ENCODE measurements around the gene FEZF1. TPM values are rescaled to one million over a fixed set of nuclear protein-coding genes. Genes with fewer than 3 reads are reported as not detected.
"Not testable (repeated sequence)": the region's sequence is repeated elsewhere in the genome, so short reads cannot be mapped to it uniquely, and the experiment has no call there.

Gene FEZF1
- total RNA-seq, 1 donor from 2014 or later, result not detected

- intact Hi-C loops (cut with micrococcal nuclease), result no loop called here
- Mint-ChIP-seq H3K9me3 (no peaks in the 10 kb centered on the region), H3K4me1 (ENCODE audit: low read depth) (no peaks in the 10 kb centered on the region), H3K4me3 (ENCODE audit: low read depth) (no peak overlapping the region), H3K27ac (no peak overlapping the region), H3K27me3 (ENCODE audit: low read depth) (no peaks in the 10 kb centered on the region), H3K36me3 (ENCODE audit: low read depth) (no peaks in the 10 kb centered on the region)
- DNase-seq (ENCODE audit: low spot score), result no peak
Observed at GRCh38 chr7:122289426-122289825, 15.1 kb downstream of the FEZF1 start.

- H3K36me3 Mint-ChIP-seq (ENCODE audit: low read depth); H3K27me3 Mint-ChIP-seq (ENCODE audit: low read depth); H3K4me1 Mint-ChIP-seq (ENCODE audit: low read depth); DNase-seq (ENCODE audit: low spot score); H3K4me3 Mint-ChIP-seq (ENCODE audit: low read depth); H3K27ac Mint-ChIP-seq; intact Hi-C loops (cut with micrococcal nuclease); H3K9me3 Mint-ChIP-seq: not testable (repeated sequence)
Observed at GRCh38 chr7:122284608-122285007, 19.9 kb downstream of the FEZF1 start.

- Mint-ChIP-seq H3K4me3 (ENCODE audit: low read depth) (no peak overlapping the region), H3K27me3 (ENCODE audit: low read depth) (no peaks in the 10 kb centered on the region), H3K27ac (no peak overlapping the region), H3K4me1 (ENCODE audit: low read depth) (no peaks in the 10 kb centered on the region), H3K9me3 (no peaks in the 10 kb centered on the region), H3K36me3 (ENCODE audit: low read depth) (no peaks in the 10 kb centered on the region)
- DNase-seq (ENCODE audit: low spot score), result no peak
- intact Hi-C loops (cut with micrococcal nuclease), result no loop called here
Observed at GRCh38 chr7:122273117-122273516, 31.4 kb downstream of the FEZF1 start.

GRCh38 chr7:122269241-122269640 lies 35.3 kb downstream of the FEZF1 start:
- Mint-ChIP-seq H3K36me3 (ENCODE audit: low read depth) (no peaks in the 10 kb centered on the region), H3K27me3 (ENCODE audit: low read depth) (no peaks in the 10 kb centered on the region), H3K4me3 (ENCODE audit: low read depth) (no peak overlapping the region), H3K27ac (no peak overlapping the region), H3K9me3 (no peaks in the 10 kb centered on the region), H3K4me1 (ENCODE audit: low read depth) (no peaks in the 10 kb centered on the region)
- intact Hi-C loops (cut with micrococcal nuclease), result no loop called here
- DNase-seq (ENCODE audit: low spot score), result no peak

- Mint-ChIP-seq H3K9me3 (no peaks in the 10 kb centered on the region), H3K4me1 (ENCODE audit: low read depth) (no peaks in the 10 kb centered on the region)
Observed at GRCh38 chr7:122268101-122268500, 36.4 kb downstream of the FEZF1 start.

GRCh38 chr7:122262246-122262645 lies 42.3 kb downstream of the FEZF1 start:
- Mint-ChIP-seq H3K9me3 (no peaks in the 10 kb centered on the region), H3K36me3 (ENCODE audit: low read depth) (no peaks in the 10 kb centered on the region), H3K4me1 (ENCODE audit: low read depth) (no peaks in the 10 kb centered on the region), H3K27me3 (ENCODE audit: low read depth) (no peaks in the 10 kb centered on the region), H3K4me3 (ENCODE audit: low read depth) (no peak overlapping the region), H3K27ac (no peak overlapping the region)
- DNase-seq (ENCODE audit: low spot score), result no peak
- intact Hi-C loops (cut with micrococcal nuclease), result no loop called here

More at GRCh38 chr7:122268101-122268500, 36.4 kb downstream of the FEZF1 start:
- Mint-ChIP-seq H3K4me3 (ENCODE audit: low read depth) (no peak overlapping the region), H3K27me3 (ENCODE audit: low read depth) (no peaks in the 10 kb centered on the region), H3K27ac (no peak overlapping the region), H3K36me3 (ENCODE audit: low read depth) (no peaks in the 10 kb centered on the region)
- intact Hi-C loops (cut with micrococcal nuclease), result no loop called here
- no peak for DNase-seq (ENCODE audit: low spot score)

- Mint-ChIP-seq H3K27me3 (ENCODE audit: low read depth) (no peaks in the 10 kb centered on the region), H3K9me3 (no peaks in the 10 kb centered on the region), H3K27ac (no peak overlapping the region), H3K4me1 (ENCODE audit: low read depth) (no peaks in the 10 kb centered on the region), H3K4me3 (ENCODE audit: low read depth) (no peak overlapping the region), H3K36me3 (ENCODE audit: low read depth) (no peaks in the 10 kb centered on the region)
- DNase-seq (ENCODE audit: low spot score), result no peak
- intact Hi-C loops (cut with micrococcal nuclease), result no loop called here
Observed at GRCh38 chr7:122261442-122261841, 43.1 kb downstream of the FEZF1 start.

GRCh38 chr7:122261016-122261415 lies 43.5 kb downstream of the FEZF1 start:
- H3K27ac Mint-ChIP-seq, result no peak overlapping the region
- no peaks in the 10 kb centered on the region for H3K9me3 Mint-ChIP-seq
- no peak for DNase-seq (ENCODE audit: low spot score)
- H3K4me3 Mint-ChIP-seq (ENCODE audit: low read depth), result no peak overlapping the region
- no peaks in the 10 kb centered on the region for H3K27me3 Mint-ChIP-seq (ENCODE audit: low read depth)
- intact Hi-C loops (cut with micrococcal nuclease), result no loop called here
- H3K4me1 Mint-ChIP-seq (ENCODE audit: low read depth), result no peaks in the 10 kb centered on the region
- H3K36me3 Mint-ChIP-seq (ENCODE audit: low read depth), result no peaks in the 10 kb centered on the region

GRCh38 chr7:122260336-122260735 lies 44.2 kb downstream of the FEZF1 start:
- intact Hi-C loops (cut with micrococcal nuclease), result no loop called here
- Mint-ChIP-seq H3K27ac (no peak overlapping the region), H3K27me3 (ENCODE audit: low read depth) (no peaks in the 10 kb centered on the region), H3K9me3 (no peaks in the 10 kb centered on the region), H3K36me3 (ENCODE audit: low read depth) (no peaks in the 10 kb centered on the region), H3K4me1 (ENCODE audit: low read depth) (no peaks in the 10 kb centered on the region), H3K4me3 (ENCODE audit: low read depth) (no peak overlapping the region)
- DNase-seq (ENCODE audit: low spot score), result no peak

GRCh38 chr7:122258971-122259370 lies 45.6 kb downstream of the FEZF1 start:
- H3K27ac Mint-ChIP-seq, result no peak overlapping the region
- intact Hi-C loops (cut with micrococcal nuclease), result no loop called here
- no peak for DNase-seq (ENCODE audit: low spot score)
- no peaks in the 10 kb centered on the region for H3K36me3 Mint-ChIP-seq (ENCODE audit: low read depth)
- no peak overlapping the region for H3K4me3 Mint-ChIP-seq (ENCODE audit: low read depth)
- no peaks in the 10 kb centered on the region for H3K9me3 Mint-ChIP-seq
- H3K4me1 Mint-ChIP-seq (ENCODE audit: low read depth), result no peaks in the 10 kb centered on the region
- H3K27me3 Mint-ChIP-seq (ENCODE audit: low read depth), result no peaks in the 10 kb centered on the region

- intact Hi-C loops (cut with micrococcal nuclease), result no loop called here
- Mint-ChIP-seq H3K36me3 (ENCODE audit: low read depth) (no peaks in the 10 kb centered on the region), H3K27ac (no peak overlapping the region), H3K4me3 (ENCODE audit: low read depth) (no peak overlapping the region), H3K27me3 (ENCODE audit: low read depth) (no peaks in the 10 kb centered on the region), H3K9me3 (no peaks in the 10 kb centered on the region), H3K4me1 (ENCODE audit: low read depth) (no peaks in the 10 kb centered on the region)
- no peak for DNase-seq (ENCODE audit: low spot score)
Observed at GRCh38 chr7:122257056-122257455, 47.5 kb downstream of the FEZF1 start.

- Mint-ChIP-seq H3K27me3 (ENCODE audit: low read depth) (no peaks in the 10 kb centered on the region), H3K36me3 (ENCODE audit: low read depth) (no peaks in the 10 kb centered on the region), H3K27ac (no peak overlapping the region), H3K4me3 (ENCODE audit: low read depth) (no peak overlapping the region), H3K4me1 (ENCODE audit: low read depth) (no peaks in the 10 kb centered on the region), H3K9me3 (no peaks in the 10 kb centered on the region)
- DNase-seq (ENCODE audit: low spot score), result no peak
- intact Hi-C loops (cut with micrococcal nuclease), result no loop called here
Observed at GRCh38 chr7:122256046-122256445, 48.5 kb downstream of the FEZF1 start.

- intact Hi-C loops (cut with micrococcal nuclease), result no loop called here
- no peak for DNase-seq (ENCODE audit: low spot score)
- H3K27me3 Mint-ChIP-seq (ENCODE audit: low read depth), result no peaks in the 10 kb centered on the region
- H3K9me3 Mint-ChIP-seq, result no peaks in the 10 kb centered on the region
- H3K4me3 Mint-ChIP-seq (ENCODE audit: low read depth), result no peak overlapping the region
- H3K36me3 Mint-ChIP-seq (ENCODE audit: low read depth), result no peaks in the 10 kb centered on the region
- no peaks in the 10 kb centered on the region for H3K4me1 Mint-ChIP-seq (ENCODE audit: low read depth)
- no peak overlapping the region for H3K27ac Mint-ChIP-seq
Observed at GRCh38 chr7:122255454-122255853, 49.1 kb downstream of the FEZF1 start.
